Measurements from ENCODE around the gene KLHL21.

DNA sequence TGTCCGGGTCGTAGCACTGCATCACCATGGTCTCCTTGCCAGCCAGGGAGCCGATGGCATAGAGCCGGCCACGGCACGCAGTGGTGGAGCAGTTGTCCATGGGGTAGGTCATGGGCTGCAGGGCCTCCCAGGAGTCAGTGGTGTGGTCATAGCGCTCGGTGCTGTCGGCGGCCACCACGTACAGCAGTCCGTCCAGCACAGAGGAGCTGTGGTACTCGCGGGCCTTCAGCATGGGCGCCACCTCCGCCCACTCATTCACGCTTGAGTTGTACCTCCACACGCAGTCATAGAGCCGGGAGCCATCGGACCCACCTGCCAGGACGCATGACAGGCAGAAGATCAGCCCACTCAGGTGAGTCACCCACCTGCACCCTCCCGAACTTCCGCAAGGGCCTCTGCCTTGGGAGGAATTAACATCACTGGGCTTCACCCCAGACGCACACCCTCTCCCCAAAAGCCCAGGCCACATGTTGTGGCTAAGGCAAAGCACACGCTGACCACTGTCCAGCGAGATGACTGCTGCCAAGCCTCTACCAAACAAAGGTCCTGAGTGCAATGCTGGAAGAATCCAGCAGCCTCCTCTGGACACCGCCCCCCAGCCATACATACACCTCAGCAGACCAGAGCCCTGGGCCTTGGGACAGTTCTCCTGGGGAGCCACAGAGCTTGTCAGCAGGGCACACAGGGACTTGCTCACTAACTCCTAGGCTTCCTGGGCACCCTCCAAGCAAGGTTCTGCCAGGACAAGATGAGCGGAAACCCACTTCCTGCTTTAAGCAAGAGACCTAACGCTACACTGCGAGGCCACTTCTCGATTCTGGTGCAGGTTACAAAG lies 3.3 kb downstream of the KLHL21 start:
- TF ChIP-seq, protein P1, sequence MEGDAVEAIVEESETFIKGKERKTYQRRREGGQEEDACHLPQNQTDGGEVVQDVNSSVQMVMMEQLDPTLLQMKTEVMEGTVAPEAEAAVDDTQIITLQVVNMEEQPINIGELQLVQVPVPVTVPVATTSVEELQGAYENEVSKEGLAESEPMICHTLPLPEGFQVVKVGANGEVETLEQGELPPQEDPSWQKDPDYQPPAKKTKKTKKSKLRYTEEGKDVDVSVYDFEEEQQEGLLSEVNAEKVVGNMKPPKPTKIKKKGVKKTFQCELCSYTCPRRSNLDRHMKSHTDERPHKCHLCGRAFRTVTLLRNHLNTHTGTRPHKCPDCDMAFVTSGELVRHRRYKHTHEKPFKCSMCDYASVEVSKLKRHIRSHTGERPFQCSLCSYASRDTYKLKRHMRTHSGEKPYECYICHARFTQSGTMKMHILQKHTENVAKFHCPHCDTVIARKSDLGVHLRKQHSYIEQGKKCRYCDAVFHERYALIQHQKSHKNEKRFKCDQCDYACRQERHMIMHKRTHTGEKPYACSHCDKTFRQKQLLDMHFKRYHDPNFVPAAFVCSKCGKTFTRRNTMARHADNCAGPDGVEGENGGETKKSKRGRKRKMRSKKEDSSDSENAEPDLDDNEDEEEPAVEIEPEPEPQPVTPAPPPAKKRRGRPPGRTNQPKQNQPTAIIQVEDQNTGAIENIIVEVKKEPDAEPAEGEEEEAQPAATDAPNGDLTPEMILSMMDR (IDR thresholded peaks at IDR 0.05), result no peak
- no peak for TF ChIP-seq POLR2A (IDR thresholded peaks at IDR 0.05)

Measured in heart left ventricle (tissue), 13 donors.